Small intestine (tissue), 7 donors: ENCODE data around the gene PRPS1. TPM values are rescaled to one million over a fixed set of nuclear protein-coding genes. Genes with fewer than 3 reads are reported as not detected.
"Not testable (repeated sequence)": the region's sequence is repeated elsewhere in the genome, so short reads cannot be mapped to it uniquely, and the experiment has no call there.

Source experiments
- DNase-seq, 2 donors: peaks; one replicate each; pipeline versions ENCODE4 v3.0.0 to v3.0.0-alpha.2; 2013
- FAIRE-seq: peaks from 2 replicates; lab custom pipeline; 2012; peaks lifted over from hg19 to GRCh38; lab: Jason Lieb, UNC
- H3K27ac ChIP-seq, 3 donors: one replicate each; pipeline ENCODE4 v1.5.1; 2013; ENCODE audit warnings: low read length in 2 of 3, mild to moderate bottlenecking in 2 of 3, control low read depth in 1 of 3, inconsistent platforms in 1 of 3, low read depth in 1 of 3, moderate library complexity in 1 of 3
- H3K27me3 ChIP-seq, 3 donors: one replicate each; pipeline ENCODE4 v1.6.1; 2013; ENCODE audit warnings: low read length in 3 of 3, inconsistent platforms in 1 of 3; ENCODE audit not compliant: control insufficient read depth in 3 of 3, insufficient read depth in 3 of 3
- H3K36me3 ChIP-seq, 3 donors: one replicate each; pipeline ENCODE4 v1.6.1; 2013; ENCODE audit warnings: low read length in 3 of 3, inconsistent platforms in 1 of 3, low read depth in 1 of 3, mild to moderate bottlenecking in 1 of 3, moderate library complexity in 1 of 3; ENCODE audit not compliant: control insufficient read depth in 3 of 3, insufficient read depth in 2 of 3
- H3K4me1 ChIP-seq, 3 donors: one replicate each; pipeline ENCODE4 v1.6.1; 2013; ENCODE audit warnings: low read length in 2 of 3, inconsistent platforms in 1 of 3, low read depth in 1 of 3, mild to moderate bottlenecking in 1 of 3, moderate library complexity in 1 of 3; ENCODE audit not compliant: control insufficient read depth in 3 of 3, insufficient read depth in 2 of 3
- H3K4me3 ChIP-seq, 3 donors: one replicate each; pipeline ENCODE4 v1.5.1; 2013; ENCODE audit warnings: low read length in 3 of 3, control low read depth in 1 of 3, inconsistent platforms in 1 of 3, low read depth in 1 of 3, mild to moderate bottlenecking in 1 of 3, moderate library complexity in 1 of 3
- H3K9me3 ChIP-seq, 2 donors: one replicate each; pipeline ENCODE4 v1.6.1; 2013; ENCODE audit warnings: low read depth in 1 of 2, low read length in 1 of 2; ENCODE audit not compliant: control insufficient read depth in 2 of 2, insufficient read depth in 1 of 2
- WGBS, 3 donors: extraction: QIAGEN DNeasy Blood & Tissue Kit; methylation state at CpG; one replicate each; pipeline ENCODE4 v1.1.7; 2013; 5-methylcytosine and 5-hydroxymethylcytosine counted together
- polyA plus RNA-seq, 4 donors: library from polyadenylated mRNA; stranded (reverse) in 3 of 4; unstranded in 1 of 4; fragments of 200-250 nt in 3 of 4; fragments of 120-200 nt in 1 of 4; gene quantifications; one replicate each; pipeline versions ENCODE4 v1.2.1 to v1.2.3, GENCODE V29; 2013
- donor health status: healthy with polysubstance abuse.
- donor health status: control.
- donor health status: control.
- donor health status: Bipolar disorder and iron deficiency.
- donor health status: healthy.

The PRPS1 gene
- polyA plus RNA-seq, 4 donors: 2.9 to 22.0 (median 15.7) TPM

GRCh38 chrX:107685586-107685985, 57.3 kb downstream of the PRPS1 start:
- FAIRE-seq, H3K36me3 ChIP-seq, H3K4me3 ChIP-seq, H3K9me3 ChIP-seq, H3K27me3 ChIP-seq, DNase-seq: not testable (repeated sequence)
- peak overlapping the region in 2 of 3 donors; percentile 28 to 48 for H3K27ac ChIP-seq
- H3K4me1 ChIP-seq: peaks cover 0 to 41% (median 16%) of the 10 kb centered on the region in 3 donors
- WGBS, 3 donors: 88 to 95% (median 91%) methylated on average over 9 of the region's 9 CpGs

DNA sequence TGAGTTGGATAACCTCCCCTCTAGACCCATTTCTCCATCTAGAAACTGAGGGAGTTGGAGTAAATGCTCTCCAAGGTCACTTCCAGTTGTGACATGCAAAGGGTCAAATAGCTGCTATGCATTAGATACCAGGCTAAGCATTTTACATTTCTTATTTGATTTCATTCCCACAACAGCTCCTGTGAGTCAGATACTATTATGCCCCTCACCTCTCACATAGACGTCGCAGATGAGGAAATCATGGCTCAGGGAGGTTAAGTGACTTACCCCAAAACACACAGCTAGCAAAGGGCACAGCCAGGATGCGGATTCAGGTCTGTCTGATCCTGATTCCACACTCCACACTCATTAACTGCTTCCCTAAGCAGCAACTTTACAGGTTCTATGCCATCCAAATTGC, 57.7 kb downstream of the PRPS1 start:
- H3K27me3 ChIP-seq: no peaks in the 10 kb centered on the region
- no peaks in the 10 kb centered on the region for H3K9me3 ChIP-seq
- no peak overlapping the region for H3K4me3 ChIP-seq
- peaks cover 0 to 41% (median 16%) of the 10 kb centered on the region in 3 donors for H3K4me1 ChIP-seq
- 64 to 88% (median 70%) methylated on average over 3 of the region's 3 CpGs for WGBS, 3 donors
- DNase-seq (no peak), FAIRE-seq (no peak)
- peak overlapping the region in 1 of 3 donors; percentile 48 for H3K27ac ChIP-seq
- H3K36me3 ChIP-seq: no peaks in the 10 kb centered on the region

DNA sequence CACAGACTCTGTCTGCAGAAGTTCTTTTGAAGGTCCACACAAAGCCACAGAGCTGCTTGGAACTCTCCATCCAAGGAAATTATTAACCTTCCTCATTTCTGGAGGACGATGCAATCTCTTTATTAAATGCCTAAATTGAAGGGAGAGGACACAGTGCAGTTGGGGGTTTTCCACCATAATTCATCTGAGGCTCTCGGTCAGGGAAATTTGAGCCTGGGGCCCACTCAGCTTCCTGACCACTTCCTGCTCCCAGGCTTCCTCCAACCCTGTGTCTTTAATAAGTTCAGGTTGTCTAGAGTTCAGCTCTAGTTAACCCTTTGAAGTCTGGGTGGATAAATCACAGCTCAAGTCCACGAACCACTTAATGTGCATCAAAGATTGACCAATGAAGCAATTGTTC, 58.5 kb downstream of the PRPS1 start:
- no peaks in the 10 kb centered on the region for H3K9me3 ChIP-seq
- H3K27me3 ChIP-seq: no peaks in the 10 kb centered on the region
- H3K4me3 ChIP-seq: no peak overlapping the region
- H3K4me1 ChIP-seq: peaks cover 0 to 41% (median 16%) of the 10 kb centered on the region in 3 donors
- H3K36me3 ChIP-seq: no peaks in the 10 kb centered on the region
- FAIRE-seq: no peak
- no peak overlapping the region for H3K27ac ChIP-seq
- WGBS, 3 donors: 42 to 47% (median 45%) methylated on average over 3 of the region's 3 CpGs
- DNase-seq: no peak

DNA sequence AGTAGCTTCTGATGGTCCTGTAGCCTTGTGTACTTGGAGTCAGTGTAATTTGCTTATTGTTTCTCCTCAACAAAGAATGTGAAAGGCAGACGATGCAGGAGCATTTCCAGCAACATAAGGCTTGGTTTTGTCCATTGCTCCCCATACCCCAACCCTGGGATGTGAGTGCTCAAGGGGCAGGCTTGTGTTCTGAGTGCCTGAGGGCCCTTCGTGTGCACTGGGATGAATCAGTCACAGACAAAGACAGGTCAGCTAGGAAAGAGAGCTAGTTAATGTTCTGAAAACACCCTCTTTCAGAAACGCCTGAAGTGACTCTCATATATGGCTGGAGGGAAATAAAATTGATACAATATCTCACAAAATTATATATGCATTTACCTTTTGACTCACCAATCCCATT, 59.1 kb downstream of the PRPS1 start:
- Histone ChIP-seq H3K9me3 (no peaks in the 10 kb centered on the region), H3K4me1 (peaks cover 0 to 36% (median 10%) of the 10 kb centered on the region in 3 donors), H3K27me3 (no peaks in the 10 kb centered on the region), H3K27ac (no peak overlapping the region), H3K36me3 (no peaks in the 10 kb centered on the region), H3K4me3 (no peak overlapping the region)
- no peak for FAIRE-seq
- DNase-seq: no peak
- WGBS, 3 donors: 60 to 79% (median 79%) methylated on average over 3 of the region's 3 CpGs

- 58 to 77% (median 69%) methylated on average over 5 of the region's 5 CpGs for WGBS, 3 donors
- no peak for FAIRE-seq
- no peaks in the 10 kb centered on the region for H3K9me3 ChIP-seq
These were observed 62.7 kb downstream of the PRPS1 start for GRCh38 chrX:107691024-107691448.

GRCh38 chrX:107699616-107700015, 71.3 kb downstream of the PRPS1 start:
- FAIRE-seq (no peak), DNase-seq (no peak)
- peaks cover 0 to 7% (median 0%) of the 10 kb centered on the region in 3 donors for H3K4me1 ChIP-seq
- H3K9me3 ChIP-seq: no peaks in the 10 kb centered on the region
- H3K36me3 ChIP-seq: no peaks in the 10 kb centered on the region
- H3K4me3 ChIP-seq: no peak overlapping the region
- peak overlapping the region in 1 of 3 donors; percentile 49 for H3K27ac ChIP-seq
- WGBS, 3 donors: 76 to 93% (median 77%) methylated on average over 2 of the region's 2 CpGs
- no peaks in the 10 kb centered on the region for H3K27me3 ChIP-seq

More at GRCh38 chrX:107691024-107691448, 62.7 kb downstream of the PRPS1 start:
- H3K27ac ChIP-seq: no peak overlapping the region
- peaks cover 0 to 9% (median 0%) of the 10 kb centered on the region in 3 donors for H3K4me1 ChIP-seq
- no peaks in the 10 kb centered on the region for H3K36me3 ChIP-seq
- H3K4me3 ChIP-seq: no peak overlapping the region
- DNase-seq: peak in 1 of 2 donors; percentile 7
- no peaks in the 10 kb centered on the region for H3K27me3 ChIP-seq

GRCh38 chrX:107700317-107700774, 72.0 kb downstream of the PRPS1 start:
- Histone ChIP-seq H3K4me3 (no peak overlapping the region), H3K27me3 (no peaks in the 10 kb centered on the region), H3K36me3 (no peaks in the 10 kb centered on the region), H3K4me1 (peaks cover 0 to 9% (median 0%) of the 10 kb centered on the region in 3 donors), H3K27ac (peak overlapping the region in 1 of 3 donors; percentile 61), H3K9me3 (no peaks in the 10 kb centered on the region)
- no peak for DNase-seq
- FAIRE-seq: no peak
- 8 to 32% (median 16%) methylated on average over 4 of the region's 4 CpGs for WGBS, 3 donors
